HEK293 (cell line): ENCODE results near the gene FOXS1.

Experiments used
- CTCF ChIA-PET: fragments of 350-600 bp; formaldehyde crosslinking; extraction: SDS; loops from one replicate; lab custom pipeline; 2021; ENCODE audit warnings: antibody characterized with exemption; lab: Yijun Ruan, JAX
- POLR2A ChIA-PET: fragments of 300-600 bp; formaldehyde crosslinking; extraction: SDS; loops from one replicate; lab custom pipeline; 2020; ENCODE audit warnings: antibody characterized with exemption, inconsistent platforms; lab: Yijun Ruan, JAX
- H3K27ac ChIP-seq: fragments of 200-500 bp; sonication (Bioruptor generic); 2 replicates; pipeline ENCODE4 v1.5.1; 2014; ENCODE audit warnings: low read depth, low read length, control low read depth, inconsistent platforms; ENCODE audit errors: extremely low read depth
- H3K36me3 ChIP-seq, 2 experiments: fragments of 200-500 bp in 1 of 2; sonication (Bioruptor generic) in 1 of 2; 1 replicate in 1 of 2; 2 replicates in 1 of 2; pipeline ENCODE4 v1.5.1; 2014 to 2017; ENCODE audit warnings: inconsistent platforms in 2 of 2, low read length in 2 of 2; ENCODE audit not compliant: control insufficient read depth in 2 of 2, insufficient read depth in 1 of 2
- H3K4me1 ChIP-seq: fragments of 200-500 bp; sonication (Bioruptor generic); 2 replicates; pipeline ENCODE4 v1.5.1; 2014; ENCODE audit warnings: mild to moderate bottlenecking, low read length, inconsistent platforms; ENCODE audit not compliant: control insufficient read depth, insufficient read depth
- H3K4me3 ChIP-seq: 2 replicates; pipeline ENCODE4 v1.5.1; 2011; ENCODE audit warnings: low read depth, mild to moderate bottlenecking, control low read depth, low read length, moderate library complexity
- H3K9me3 ChIP-seq: fragments of 200-500 bp; sonication (Bioruptor generic); 2 replicates; pipeline ENCODE4 v1.5.1; 2014; ENCODE audit warnings: low read depth, low read length, inconsistent platforms; ENCODE audit not compliant: control insufficient read depth, insufficient read depth
- GLIS1 ChIP-seq: fragments of 450-650 bp; formaldehyde crosslinking; IDR thresholded peaks from 2 replicates; pipeline ENCODE4 v1.5.1; 2016; ENCODE audit warnings: missing biosample characterization, missing genetic modification characterization
- KLF1 ChIP-seq: fragments of 450-650 bp; formaldehyde crosslinking; IDR thresholded peaks from 2 replicates; pipeline ENCODE4 v1.5.1; 2016; ENCODE audit warnings: missing biosample characterization, missing genetic modification characterization
- KLF7 ChIP-seq: fragments of 450-650 bp; formaldehyde crosslinking; IDR thresholded peaks from 2 replicates; pipeline ENCODE4 v1.5.1; 2016; ENCODE audit warnings: missing biosample characterization, missing genetic modification characterization, borderline replicate concordance
- RBAK ChIP-seq: fragments of 450-650 bp; formaldehyde crosslinking; IDR thresholded peaks from 2 replicates; pipeline ENCODE4 v1.5.1; 2016; ENCODE audit warnings: missing biosample characterization, missing genetic modification characterization
- SP7 ChIP-seq: fragments of 450-650 bp; formaldehyde crosslinking; IDR thresholded peaks from 2 replicates; pipeline ENCODE4 v1.5.1; 2016; ENCODE audit warnings: missing biosample characterization, missing genetic modification characterization
- ZFHX2 ChIP-seq: fragments of 450-650 bp; formaldehyde crosslinking; conservative IDR thresholded peaks from 2 replicates; pipeline ENCODE4 v1.5.1; 2016; ENCODE audit warnings: missing biosample characterization, missing genetic modification characterization
- ZFP41 ChIP-seq: fragments of 450-650 bp; formaldehyde crosslinking; IDR thresholded peaks from 2 replicates; pipeline ENCODE4 v1.5.1; 2016; ENCODE audit warnings: missing biosample characterization, missing genetic modification characterization, borderline replicate concordance
- ZNF133 ChIP-seq: fragments of 450-650 bp; formaldehyde crosslinking; IDR thresholded peaks from 2 replicates; pipeline ENCODE4 v1.5.1; 2016; ENCODE audit warnings: missing biosample characterization, missing genetic modification characterization
- ZNF248 ChIP-seq: fragments of 450-650 bp; formaldehyde crosslinking; IDR thresholded peaks from 2 replicates; pipeline ENCODE4 v1.5.1; 2017; ENCODE audit warnings: missing biosample characterization, missing genetic modification characterization
- ZNF341 ChIP-seq: fragments of 450-650 bp; formaldehyde crosslinking; IDR thresholded peaks from 2 replicates; pipeline ENCODE4; 2016; ENCODE audit warnings: low read depth, missing biosample characterization, missing genetic modification characterization
- ZNF350 ChIP-seq: fragments of 450-650 bp; formaldehyde crosslinking; IDR thresholded peaks from 2 replicates; pipeline ENCODE4 v1.5.0; 2017; ENCODE audit warnings: missing biosample characterization, mild to moderate bottlenecking, missing genetic modification characterization
- ZNF501 ChIP-seq: fragments of 450-650 bp; formaldehyde crosslinking; IDR thresholded peaks from 2 replicates; pipeline ENCODE4 v1.5.1; 2016; ENCODE audit warnings: missing biosample characterization, missing genetic modification characterization
- ZNF529 ChIP-seq: fragments of 450-650 bp; formaldehyde crosslinking; IDR thresholded peaks from 2 replicates; pipeline ENCODE4 v1.5.1; 2017; ENCODE audit warnings: missing genetic modification characterization, missing biosample characterization; ENCODE audit not compliant: insufficient replicate concordance
- ZNF549 ChIP-seq: fragments of 450-650 bp; IDR thresholded peaks from 2 replicates; pipeline ENCODE4 v1.5.1; 2018; ENCODE audit warnings: missing biosample characterization, missing genetic modification characterization, mild to moderate bottlenecking, inconsistent platforms, moderate library complexity
- ZNF670 ChIP-seq: fragments of 450-650 bp; formaldehyde crosslinking; IDR thresholded peaks from 2 replicates; pipeline ENCODE4 v1.5.1; 2016; ENCODE audit warnings: missing biosample characterization, missing genetic modification characterization, low read depth
- ZNF76 ChIP-seq: fragments of 450-650 bp; formaldehyde crosslinking; IDR thresholded peaks from 2 replicates; pipeline ENCODE4; 2016; ENCODE audit warnings: low read depth, missing biosample characterization, missing genetic modification characterization, borderline replicate concordance
- ZNF837 ChIP-seq: fragments of 450-650 bp; formaldehyde crosslinking; IDR thresholded peaks from 2 replicates; pipeline ENCODE4 v1.5.1; 2016; ENCODE audit warnings: missing biosample characterization, missing genetic modification characterization
- ZSCAN30 ChIP-seq: fragments of 450-650 bp; IDR thresholded peaks from 2 replicates; pipeline ENCODE4 v1.5.1; 2018; ENCODE audit warnings: missing biosample characterization, mild to moderate bottlenecking, missing genetic modification characterization, moderate library complexity
- TF ChIP-seq, protein P1 (sequence below): fragments of 450-650 bp; formaldehyde crosslinking; IDR thresholded peaks from 2 replicates; pipeline ENCODE4 v1.5.1; 2016; ENCODE audit warnings: missing biosample characterization, missing genetic modification characterization
- TF ChIP-seq, protein P2 (sequence below): fragments of 450-650 bp; formaldehyde crosslinking; IDR thresholded peaks from 2 replicates; pipeline ENCODE4 v1.5.1; 2016; ENCODE audit warnings: missing biosample characterization, missing genetic modification characterization
- TF ChIP-seq, protein P3 (sequence below): fragments of 450-650 bp; formaldehyde crosslinking; IDR thresholded peaks from 2 replicates; pipeline ENCODE4 v1.5.1; 2016; ENCODE audit warnings: missing biosample characterization, missing genetic modification characterization
- TF ChIP-seq, protein P4 (sequence below): fragments of 450-650 bp; formaldehyde crosslinking; IDR thresholded peaks from 2 replicates; pipeline ENCODE4 v1.5.1; 2016; ENCODE audit warnings: missing biosample characterization, missing genetic modification characterization
- TF ChIP-seq, protein P5 (sequence below): fragments of 450-650 bp; formaldehyde crosslinking; IDR thresholded peaks from 2 replicates; pipeline ENCODE4 v1.5.0; 2017; ENCODE audit warnings: missing biosample characterization, missing genetic modification characterization, borderline replicate concordance
- TF ChIP-seq, protein P6 (sequence below): fragments of 450-650 bp; formaldehyde crosslinking; IDR thresholded peaks from 2 replicates; pipeline ENCODE4 v1.5.1; 2016; ENCODE audit warnings: missing biosample characterization, missing genetic modification characterization

The FOXS1 gene

DNA sequence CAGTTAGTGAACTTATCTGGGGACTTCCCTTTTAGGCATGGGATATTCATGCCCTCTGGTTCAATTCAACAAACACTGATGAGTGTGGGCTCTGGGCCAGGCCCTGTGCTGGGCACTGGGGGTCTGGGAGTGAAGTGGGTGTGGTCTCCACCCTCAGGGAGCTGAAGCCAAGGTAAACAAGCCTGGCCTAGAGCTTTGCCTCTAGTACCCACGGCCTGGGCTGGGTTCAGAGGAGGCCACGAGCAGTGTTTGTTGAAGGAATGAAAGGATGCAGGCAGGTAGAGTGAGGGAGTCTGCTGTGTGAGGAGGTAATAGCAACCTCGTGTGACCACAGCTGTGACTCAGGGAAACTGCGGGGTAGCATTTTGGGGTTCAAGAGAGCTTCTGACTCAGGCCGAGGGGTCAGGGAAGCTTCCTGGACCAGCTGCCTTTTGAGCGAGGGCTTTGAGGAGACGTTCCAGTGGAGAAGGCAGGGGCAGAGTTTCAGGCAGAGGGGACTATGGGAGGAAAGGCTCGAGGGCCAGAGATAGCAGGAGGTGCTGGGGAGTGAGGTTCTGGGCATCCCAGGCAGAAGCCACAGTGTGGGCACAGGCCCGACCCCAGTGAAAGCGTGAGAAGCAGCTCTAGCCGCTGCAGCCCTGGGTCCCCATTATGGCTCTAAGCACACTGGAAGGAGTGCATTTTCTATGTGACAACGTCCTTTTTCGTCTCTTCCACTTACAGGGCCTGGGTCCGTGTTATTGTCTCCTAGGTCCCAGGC is 20.7 kb downstream of the FOXS1 start (continued):
- TF ChIP-seq ZNF133 = no peak
- TF ChIP-seq, protein P1, sequence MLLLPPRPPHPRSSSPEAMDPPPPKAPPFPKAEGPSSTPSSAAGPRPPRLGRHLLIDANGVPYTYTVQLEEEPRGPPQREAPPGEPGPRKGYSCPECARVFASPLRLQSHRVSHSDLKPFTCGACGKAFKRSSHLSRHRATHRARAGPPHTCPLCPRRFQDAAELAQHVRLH (tag by site-specific recombination) = no peak
- TF ChIP-seq SP7 (tag by site-specific recombination) = no peak
- TF ChIP-seq ZFHX2 = 0 out of 2 replicates have a peak, but pooled peaks have one; percentile 14
- no peak for TF ChIP-seq ZNF248 (tag by site-specific recombination)
- no peak for TF ChIP-seq ZSCAN30 (tag by site-specific recombination)
- TF ChIP-seq ZNF76 (tag by site-specific recombination) = no peak
- no peak for TF ChIP-seq ZNF529 (tag by site-specific recombination)
- TF ChIP-seq ZNF837 (tag by site-specific recombination) = no peak
- TF ChIP-seq ZNF341 (tag by site-specific recombination) = no peak
- no peak for TF ChIP-seq ZFP41 (tag by site-specific recombination)
- no peak for TF ChIP-seq ZNF549
- TF ChIP-seq ZNF350 (tag by site-specific recombination) = no peak
- TF ChIP-seq KLF1 (tag by site-specific recombination) = peak; percentile 82
- no peak for TF ChIP-seq ZNF670 (tag by site-specific recombination)
- TF ChIP-seq, protein P2, sequence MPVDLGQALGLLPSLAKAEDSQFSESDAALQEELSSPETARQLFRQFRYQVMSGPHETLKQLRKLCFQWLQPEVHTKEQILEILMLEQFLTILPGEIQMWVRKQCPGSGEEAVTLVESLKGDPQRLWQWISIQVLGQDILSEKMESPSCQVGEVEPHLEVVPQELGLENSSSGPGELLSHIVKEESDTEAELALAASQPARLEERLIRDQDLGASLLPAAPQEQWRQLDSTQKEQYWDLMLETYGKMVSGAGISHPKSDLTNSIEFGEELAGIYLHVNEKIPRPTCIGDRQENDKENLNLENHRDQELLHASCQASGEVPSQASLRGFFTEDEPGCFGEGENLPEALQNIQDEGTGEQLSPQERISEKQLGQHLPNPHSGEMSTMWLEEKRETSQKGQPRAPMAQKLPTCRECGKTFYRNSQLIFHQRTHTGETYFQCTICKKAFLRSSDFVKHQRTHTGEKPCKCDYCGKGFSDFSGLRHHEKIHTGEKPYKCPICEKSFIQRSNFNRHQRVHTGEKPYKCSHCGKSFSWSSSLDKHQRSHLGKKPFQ (tag by site-specific recombination) = no peak
- TF ChIP-seq, protein P3, sequence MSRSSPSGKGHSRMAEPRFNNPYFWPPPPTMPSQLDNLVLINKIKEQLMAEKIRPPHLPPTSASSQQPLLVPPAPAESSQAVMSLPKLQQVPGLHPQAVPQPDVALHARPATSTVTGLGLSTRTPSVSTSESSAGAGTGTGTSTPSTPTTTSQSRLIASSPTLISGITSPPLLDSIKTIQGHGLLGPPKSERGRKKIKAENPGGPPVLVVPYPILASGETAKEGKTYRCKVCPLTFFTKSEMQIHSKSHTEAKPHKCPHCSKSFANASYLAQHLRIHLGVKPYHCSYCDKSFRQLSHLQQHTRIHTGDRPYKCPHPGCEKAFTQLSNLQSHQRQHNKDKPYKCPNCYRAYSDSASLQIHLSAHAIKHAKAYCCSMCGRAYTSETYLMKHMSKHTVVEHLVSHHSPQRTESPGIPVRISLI (tag by site-specific recombination) = no peak
- TF ChIP-seq, protein P4, sequence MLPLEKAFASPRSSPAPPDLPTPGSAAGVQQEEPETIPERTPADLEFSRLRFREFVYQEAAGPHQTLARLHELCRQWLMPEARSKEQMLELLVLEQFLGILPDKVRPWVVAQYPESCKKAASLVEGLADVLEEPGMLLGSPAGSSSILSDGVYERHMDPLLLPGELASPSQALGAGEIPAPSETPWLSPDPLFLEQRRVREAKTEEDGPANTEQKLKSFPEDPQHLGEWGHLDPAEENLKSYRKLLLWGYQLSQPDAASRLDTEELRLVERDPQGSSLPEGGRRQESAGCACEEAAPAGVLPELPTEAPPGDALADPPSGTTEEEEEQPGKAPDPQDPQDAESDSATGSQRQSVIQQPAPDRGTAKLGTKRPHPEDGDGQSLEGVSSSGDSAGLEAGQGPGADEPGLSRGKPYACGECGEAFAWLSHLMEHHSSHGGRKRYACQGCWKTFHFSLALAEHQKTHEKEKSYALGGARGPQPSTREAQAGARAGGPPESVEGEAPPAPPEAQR (tag by site-specific recombination) = no peak
- TF ChIP-seq GLIS1 (tag by site-specific recombination) = peak; percentile 81
- no peak for TF ChIP-seq KLF7 (tag by site-specific recombination)
- no peak for TF ChIP-seq RBAK (tag by site-specific recombination)
- no peak for TF ChIP-seq ZNF501 (tag by site-specific recombination)

DNA sequence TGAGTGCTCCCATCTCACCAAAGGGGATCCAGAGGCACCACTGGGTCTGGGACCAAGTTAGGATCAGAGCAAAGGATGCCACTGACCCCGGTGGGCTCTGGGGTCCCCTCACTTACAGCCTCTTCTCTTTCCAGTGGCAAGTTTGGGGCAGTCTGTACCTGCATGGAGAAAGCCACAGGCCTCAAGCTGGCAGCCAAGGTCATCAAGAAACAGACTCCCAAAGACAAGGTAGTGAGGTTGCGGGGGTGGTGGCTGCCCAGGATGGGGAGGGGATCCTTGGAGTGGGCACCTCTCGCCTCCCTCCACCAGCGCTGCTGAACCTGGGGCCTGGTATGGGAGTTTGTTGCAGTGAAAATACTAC is 21.3 kb downstream of the FOXS1 start:
- Histone ChIP-seq H3K4me1 (no peaks in the 10 kb centered on the region), H3K4me3 (no peak overlapping the region), H3K36me3 (no peaks in the 10 kb centered on the region), H3K27ac (no peak overlapping the region), H3K9me3 (no peaks in the 10 kb centered on the region)
- CTCF ChIA-PET = interaction anchor here (1.2 to 4.1 kb wide), 9 partner anchors 12 to 268 kb away, joined by 3 to 71 read pairs (median 24); partner anchors contain the start of genes FOXS1 and PDRG1
- POLR2A ChIA-PET = interaction anchor here (1.1 to 1.4 kb wide), 2 partner anchors 56 to 128 kb away, joined by 3 to 5 read pairs; partner anchors contain the start of gene PDRG1
- TF ChIP-seq, protein P5, sequence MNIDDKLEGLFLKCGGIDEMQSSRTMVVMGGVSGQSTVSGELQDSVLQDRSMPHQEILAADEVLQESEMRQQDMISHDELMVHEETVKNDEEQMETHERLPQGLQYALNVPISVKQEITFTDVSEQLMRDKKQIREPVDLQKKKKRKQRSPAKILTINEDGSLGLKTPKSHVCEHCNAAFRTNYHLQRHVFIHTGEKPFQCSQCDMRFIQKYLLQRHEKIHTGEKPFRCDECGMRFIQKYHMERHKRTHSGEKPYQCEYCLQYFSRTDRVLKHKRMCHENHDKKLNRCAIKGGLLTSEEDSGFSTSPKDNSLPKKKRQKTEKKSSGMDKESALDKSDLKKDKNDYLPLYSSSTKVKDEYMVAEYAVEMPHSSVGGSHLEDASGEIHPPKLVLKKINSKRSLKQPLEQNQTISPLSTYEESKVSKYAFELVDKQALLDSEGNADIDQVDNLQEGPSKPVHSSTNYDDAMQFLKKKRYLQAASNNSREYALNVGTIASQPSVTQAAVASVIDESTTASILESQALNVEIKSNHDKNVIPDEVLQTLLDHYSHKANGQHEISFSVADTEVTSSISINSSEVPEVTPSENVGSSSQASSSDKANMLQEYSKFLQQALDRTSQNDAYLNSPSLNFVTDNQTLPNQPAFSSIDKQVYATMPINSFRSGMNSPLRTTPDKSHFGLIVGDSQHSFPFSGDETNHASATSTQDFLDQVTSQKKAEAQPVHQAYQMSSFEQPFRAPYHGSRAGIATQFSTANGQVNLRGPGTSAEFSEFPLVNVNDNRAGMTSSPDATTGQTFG (tag by site-specific recombination) = no peak
- TF ChIP-seq, protein P6, sequence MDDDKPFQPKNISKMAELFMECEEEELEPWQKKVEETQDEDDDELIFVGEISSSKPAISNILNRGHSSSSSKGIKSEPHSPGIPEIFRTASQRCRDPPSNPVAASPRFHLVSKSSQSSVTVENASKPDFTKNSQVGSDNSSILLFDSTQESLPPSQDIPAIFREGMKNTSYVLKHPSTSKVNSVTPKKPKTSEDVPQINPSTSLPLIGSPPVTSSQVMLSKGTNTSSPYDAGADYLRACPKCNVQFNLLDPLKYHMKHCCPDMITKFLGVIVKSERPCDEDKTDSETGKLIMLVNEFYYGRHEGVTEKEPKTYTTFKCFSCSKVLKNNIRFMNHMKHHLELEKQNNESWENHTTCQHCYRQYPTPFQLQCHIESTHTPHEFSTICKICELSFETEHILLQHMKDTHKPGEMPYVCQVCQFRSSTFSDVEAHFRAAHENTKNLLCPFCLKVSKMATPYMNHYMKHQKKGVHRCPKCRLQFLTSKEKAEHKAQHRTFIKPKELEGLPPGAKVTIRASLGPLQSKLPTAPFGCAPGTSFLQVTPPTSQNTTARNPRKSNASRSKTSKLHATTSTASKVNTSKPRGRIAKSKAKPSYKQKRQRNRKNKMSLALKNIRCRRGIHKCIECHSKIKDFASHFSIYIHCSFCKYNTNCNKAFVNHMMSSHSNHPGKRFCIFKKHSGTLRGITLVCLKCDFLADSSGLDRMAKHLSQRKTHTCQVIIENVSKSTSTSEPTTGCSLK (tag by site-specific recombination) = no peak
